Bone marrow (tissue), 2 donors: ENCODE results near the gene SRSF3.
"Not testable (repeated sequence)": the region's sequence is repeated elsewhere in the genome, so short reads cannot be mapped to it uniquely, and the experiment has no call there.

Experiments
- DNase-seq, 2 donors: peaks; one replicate each; lab custom pipeline; 2025; lab: John Stamatoyannopoulos, UW

The SRSF3 gene

DNA sequence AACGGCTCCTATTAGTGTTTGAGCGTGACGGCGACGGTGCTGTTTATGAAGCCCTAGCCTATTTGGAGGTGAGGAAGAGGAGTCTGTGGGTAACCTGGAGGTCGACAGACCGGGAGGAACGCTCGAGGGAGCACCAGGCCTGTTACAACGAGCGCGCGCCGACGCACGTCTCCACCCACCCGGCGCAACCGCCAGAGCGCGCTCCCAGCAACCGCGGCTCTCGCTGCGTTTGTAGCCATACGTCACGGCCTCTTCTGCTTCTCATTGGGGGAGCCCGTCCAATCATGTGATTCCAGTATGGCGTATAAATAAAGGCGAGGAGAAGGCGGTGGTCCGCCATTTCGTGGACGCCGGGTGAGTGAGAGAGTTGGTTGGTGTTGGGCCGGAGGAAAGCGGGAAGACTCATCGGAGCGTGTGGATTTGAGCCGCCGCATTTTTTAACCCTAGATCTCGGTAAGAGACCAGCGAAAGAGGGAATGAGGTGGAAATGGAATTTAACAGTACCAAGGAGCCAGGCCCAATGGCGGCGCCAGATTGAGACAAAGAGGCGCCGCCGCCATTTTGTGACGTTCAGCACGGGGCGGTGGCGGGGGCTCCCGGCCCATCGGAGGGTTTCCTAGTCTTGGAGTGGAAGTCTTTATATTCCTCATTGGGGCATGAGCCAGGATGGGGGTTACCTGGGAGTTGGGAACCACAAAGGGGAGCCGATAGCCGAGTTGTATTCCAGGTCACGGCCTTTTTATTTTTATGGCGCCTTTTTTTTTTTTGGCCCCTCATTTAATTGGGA is at the start of gene SRSF3:
TSS of gene SRSF3 (plus strand) at position 334 of the 787 bp plus-strand sequence. CDS start 2,401 bp downstream, outside the sequence.
- DNase-seq = peak; percentile 88 to 99

DNA sequence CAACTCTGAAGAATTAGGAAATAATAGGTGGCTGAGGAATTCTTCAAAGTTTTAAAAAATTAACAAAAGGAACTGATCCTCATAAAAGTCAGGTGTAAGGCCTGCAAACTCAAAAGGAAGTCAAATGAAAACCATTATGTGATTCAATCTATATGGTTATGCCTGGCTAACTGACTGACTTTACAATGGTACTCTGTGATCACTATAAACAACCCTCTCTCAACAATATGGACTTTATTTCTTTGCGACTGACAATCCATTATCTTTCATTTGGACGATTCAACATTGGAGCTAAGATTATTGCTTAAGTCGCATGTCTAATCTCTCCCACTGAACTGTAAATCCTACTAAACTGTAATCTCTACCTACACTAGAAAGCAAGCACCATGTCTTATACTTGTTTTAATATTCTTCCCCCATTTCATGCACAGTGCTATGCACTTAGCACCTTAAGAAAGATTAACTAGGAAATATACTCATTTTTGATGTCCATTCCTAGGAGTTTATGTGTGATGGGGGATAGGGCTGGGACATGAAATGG is 48.3 kb upstream of the SRSF3 start:
- DNase-seq = no peak

DNA sequence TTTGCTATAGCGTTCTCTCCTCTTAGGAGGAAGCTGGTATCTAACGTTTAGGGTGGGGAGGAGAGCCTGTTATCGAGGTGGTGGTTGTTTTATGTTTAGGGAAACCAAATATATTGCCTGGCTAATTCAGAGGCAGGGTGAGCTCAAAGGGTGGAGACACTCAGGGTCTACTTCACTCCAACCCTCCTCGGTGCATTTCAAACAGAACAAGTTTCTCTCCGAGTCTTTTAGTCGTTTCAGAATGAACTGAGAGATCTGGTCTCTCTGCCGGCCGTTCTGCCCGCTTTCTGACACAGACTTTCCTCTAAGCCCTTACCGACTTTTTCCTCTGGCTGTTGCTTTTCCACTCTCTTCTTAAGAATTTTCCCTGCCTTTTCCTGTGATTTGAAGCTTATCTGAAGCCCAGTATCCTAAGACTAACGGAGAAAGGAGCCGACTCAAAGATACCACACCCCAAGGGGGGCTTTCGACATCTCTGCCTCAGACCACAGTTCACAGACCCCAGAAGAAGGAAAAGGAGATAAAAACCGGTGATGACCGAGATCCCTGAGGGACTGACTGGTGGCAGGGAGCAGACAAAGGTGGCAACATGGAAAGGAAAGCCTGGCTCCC is 47.7 kb upstream of the SRSF3 start:
- DNase-seq = no peak

DNA sequence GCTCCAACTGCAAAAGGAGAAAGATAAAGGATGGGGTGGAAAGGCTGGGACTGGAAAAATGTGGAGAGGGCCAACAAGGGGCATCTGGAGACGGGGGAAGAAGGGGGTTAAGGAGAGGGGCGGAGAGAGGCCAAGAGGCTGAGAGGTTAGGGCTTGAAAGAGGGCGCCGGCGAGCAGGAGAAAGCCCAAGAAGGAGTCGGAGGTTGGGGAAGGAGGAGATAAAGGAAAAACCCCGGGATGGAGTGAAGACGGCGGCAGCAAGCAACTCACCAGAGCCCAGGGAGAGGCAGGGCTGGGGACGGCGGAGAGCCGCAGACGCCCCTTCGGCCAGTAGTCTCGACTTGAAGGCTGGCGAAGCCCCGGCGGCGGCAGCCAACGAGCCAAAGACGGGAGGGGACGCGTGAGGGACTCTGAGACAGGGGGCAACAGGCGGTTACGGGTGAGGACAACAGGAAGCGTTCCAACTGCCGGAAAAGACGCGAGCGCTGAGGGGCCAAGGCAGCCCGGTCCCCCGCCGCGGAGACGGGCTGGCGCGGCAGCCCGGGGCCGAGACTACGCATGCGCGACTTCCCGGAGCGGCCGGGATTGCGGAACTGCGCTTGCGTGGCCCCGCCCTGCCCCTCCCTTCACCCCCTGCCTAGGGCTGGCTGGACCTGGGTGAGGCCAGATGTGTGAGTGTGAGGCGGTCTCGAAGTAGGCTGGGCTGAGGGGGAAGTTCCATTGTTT is 47.1 kb upstream of the SRSF3 start, which contains the start of gene STK38:
TSS of gene STK38 (minus strand) at position 560 of the 726 bp plus-strand sequence. CDS start 7,277 bp downstream, outside the sequence.
- peak; percentile 88 to 90 for DNase-seq

DNA sequence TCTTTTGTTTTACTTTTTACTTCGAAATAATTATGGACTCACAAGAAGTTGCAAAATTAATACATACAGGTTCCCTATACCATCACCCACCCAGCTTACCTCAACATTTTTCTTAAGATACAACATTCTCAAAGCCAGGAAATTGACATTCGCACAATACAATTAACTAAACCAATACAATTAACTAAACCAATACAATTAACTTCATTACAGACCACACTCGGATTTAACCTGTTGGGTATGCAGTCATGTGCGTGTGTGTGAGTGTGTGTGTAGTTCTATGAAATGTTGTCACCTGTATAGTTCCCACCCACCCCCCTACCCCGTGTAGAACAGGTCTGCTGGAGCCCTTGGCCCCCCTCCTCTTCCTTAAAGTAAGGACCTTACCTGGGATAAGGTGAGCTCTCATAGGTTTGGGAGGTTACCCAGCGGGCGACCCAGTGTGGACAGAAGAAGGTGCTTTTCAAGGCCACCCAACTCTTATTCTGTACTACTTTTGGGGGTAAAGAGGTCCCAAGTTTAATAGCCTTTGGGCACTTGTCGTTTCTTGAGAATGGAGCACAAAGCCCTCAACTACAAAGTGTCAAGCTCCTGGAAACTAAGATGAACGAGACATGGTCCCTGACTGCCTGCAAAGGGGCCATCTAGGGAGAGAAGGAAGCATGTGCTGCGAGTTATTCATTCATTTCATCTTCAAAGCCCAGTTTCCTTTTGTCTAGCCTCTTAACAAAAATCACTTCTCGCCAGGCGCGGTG is 46.3 kb upstream of the SRSF3 start:
- no peak for DNase-seq

DNA sequence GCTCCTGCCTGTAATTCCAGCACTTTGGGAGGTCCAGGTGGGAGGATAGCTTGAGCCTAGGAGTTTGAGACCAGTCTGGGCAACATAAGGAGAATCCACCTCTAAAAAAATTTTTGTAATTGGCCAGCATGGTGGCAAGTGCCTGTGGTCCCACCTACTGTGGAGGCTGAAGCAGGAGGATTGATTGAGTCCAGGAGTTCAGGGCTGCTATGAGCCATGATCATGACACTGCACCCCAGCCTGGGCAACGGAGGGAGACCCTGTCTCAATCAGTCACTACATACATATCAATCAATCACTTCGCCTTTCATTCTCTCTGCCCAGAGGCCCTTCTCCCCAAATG is 45.8 kb upstream of the SRSF3 start:
- no peak for DNase-seq

DNA sequence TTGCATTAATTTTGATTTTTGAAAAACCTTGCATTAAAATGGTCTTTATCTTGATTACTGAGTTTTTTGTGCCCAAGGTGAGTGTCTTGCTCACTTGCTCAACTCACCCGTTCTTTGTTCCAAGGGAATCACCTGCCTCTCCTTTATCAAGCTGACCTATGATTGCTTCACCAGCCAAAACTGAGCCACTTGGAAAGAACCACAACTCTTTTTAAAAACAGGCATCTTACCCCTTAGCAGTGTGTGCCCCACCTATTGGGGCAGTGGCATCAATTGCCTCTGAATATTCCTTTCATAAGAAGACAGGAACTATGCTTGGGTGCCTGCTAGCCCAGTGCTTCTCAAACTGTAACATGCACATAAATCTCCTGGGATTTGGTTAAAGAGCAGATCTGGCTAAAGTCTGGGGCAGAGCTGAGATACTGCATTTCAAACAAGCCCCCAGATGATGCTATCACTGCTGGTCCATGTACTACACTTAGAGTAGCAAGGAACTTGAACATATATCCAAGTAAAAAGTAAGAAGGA is 43.6 kb upstream of the SRSF3 start:
- DNase-seq = no peak

DNA sequence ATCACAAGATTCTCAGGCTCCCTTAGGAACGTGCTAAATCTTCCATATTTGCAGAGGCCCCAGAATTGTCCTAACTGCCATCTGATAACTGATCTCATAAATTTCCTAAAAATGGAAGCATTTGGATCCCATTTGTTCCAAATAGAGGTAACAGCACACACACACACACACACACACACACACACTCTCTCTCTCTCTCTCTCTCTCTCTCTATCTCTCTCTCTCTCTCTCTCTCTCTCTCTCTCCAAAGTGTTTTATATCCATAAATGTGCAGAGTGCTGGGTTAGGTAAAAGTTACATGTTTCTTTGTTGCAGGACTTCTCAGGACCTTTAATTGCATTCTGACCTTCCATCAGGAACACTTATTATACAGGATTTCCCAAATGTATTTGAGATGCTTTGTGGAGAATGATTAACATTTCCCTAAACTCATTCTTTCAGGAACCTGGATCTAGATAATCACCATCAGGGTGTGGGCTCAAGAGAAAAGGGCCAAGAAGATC is 38.4 kb upstream of the SRSF3 start:
- DNase-seq = no peak

DNA sequence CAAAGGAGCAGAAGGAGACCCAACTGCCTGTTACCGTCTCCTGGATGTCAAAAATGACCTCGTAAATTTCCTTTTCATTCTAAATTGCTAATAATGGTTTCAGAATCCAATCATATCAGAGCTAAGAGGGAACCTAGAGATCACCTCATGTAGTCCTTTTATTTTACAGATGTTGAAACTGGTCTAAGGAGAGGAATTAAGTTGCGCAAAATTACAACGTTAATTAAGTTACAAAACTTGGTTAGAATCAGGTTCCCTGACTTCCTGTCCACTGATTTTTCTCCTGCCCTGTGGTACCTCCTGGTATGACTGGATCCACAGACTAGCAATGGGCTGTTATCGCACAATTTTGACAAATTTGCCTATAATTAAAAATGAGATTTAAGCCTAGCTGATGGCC is 37.9 kb upstream of the SRSF3 start:
- DNase-seq = no peak

DNA sequence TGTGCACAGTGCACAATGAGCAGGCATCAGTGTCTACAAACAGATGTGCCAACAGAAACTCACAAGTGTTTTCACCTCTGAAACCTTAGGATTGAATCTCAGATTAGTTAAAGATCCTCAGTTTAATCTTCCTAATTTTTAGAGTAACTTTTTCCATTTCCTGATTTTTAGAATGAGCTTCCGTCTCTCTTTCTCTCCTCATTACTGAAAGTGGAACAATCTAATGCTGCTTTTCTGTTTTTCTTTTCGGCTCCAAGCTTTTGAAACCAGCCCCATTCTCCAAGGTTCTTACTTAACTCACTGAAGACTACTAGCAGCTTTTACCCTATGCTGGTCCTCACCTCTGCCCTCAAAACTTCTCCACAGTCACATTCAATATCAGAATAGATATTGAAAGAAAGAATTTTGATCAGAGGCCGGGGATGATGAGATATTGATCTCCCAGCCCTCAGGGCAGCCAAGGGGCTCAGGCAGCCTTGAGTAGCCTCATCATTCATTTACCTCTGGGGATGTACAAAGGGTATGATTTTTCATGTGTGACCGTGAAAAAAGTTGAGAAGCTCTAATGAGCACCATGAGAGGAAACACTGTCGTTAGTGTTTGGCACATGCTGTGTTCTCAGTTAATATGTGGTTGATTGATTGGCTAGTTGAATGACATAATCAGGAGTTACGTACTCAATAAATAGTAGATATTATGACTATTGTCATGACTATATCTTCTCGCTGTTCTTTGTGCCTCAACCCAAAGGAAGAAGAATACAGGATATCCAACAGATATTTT is 35.0 kb upstream of the SRSF3 start:
- no peak for DNase-seq

DNA sequence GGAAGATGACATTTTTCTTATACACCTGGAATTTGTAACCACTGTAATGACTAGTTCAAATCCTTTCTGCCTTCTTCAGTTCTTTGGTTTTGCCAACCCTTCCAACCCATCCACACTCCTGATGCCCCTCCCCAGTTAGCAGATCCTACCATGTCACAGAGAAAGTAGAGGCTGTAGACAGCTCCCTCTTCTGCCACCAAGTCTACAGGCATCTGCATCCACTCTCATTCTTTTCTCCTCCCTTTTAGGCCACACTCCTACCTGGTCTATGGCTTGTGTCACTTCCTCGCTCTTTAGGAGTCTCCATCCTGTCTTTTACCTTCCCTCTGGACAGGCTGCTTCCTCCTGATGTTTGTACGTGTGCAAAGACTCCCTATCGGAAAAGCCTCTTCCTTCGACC is 33.3 kb upstream of the SRSF3 start:
- DNase-seq = no peak

DNA sequence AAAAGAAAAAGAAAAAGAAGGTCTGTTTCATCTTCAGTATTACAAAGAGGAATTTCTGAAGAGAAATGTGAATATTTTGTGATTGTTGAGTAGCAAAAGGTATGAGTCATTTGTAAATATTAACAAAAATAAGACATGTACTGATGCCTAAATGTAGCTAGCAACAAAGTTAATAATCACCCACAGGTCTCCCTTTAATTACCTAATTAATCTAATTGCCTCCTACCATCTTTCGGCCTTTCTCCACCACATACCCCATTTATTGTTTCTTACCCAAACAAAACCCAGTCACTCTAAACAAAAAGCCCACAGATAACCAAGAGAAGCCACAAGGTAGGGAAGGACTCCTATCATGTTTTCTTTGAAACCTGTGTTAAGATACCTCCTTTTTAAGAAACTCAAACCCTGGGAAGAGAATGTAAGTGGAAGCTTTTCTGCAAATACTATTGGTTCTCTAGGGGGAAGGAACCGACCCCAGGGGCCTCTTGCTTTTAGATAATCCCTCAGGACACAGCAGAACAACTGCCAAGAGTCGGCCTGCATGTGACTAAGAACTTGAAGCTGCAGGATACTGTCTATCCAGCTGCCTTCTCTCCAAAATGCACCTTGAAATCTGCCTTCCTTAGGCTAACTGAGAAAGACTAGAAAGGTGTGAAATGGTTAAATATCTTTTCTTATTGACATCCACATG is 30.8 kb upstream of the SRSF3 start:
- DNase-seq = no peak

DNA sequence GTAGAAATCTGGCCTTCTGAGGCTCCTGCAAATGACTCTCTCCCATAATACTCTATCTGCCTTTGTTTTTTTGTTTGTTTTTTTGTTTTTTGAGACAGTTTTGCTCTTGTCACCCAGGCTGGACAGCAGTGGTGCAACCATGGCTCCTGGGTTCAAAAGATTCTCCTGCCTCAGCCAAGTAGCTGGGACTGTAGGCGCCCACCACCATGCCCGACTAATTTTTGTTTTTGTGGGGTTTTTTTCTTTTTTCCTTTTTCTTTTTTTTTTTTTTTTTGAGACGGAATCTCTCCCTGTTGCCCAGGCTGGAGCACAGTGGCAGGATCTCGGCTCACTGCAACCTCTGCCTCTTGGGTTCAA is 30.3 kb upstream of the SRSF3 start:
- no peak for DNase-seq

DNA sequence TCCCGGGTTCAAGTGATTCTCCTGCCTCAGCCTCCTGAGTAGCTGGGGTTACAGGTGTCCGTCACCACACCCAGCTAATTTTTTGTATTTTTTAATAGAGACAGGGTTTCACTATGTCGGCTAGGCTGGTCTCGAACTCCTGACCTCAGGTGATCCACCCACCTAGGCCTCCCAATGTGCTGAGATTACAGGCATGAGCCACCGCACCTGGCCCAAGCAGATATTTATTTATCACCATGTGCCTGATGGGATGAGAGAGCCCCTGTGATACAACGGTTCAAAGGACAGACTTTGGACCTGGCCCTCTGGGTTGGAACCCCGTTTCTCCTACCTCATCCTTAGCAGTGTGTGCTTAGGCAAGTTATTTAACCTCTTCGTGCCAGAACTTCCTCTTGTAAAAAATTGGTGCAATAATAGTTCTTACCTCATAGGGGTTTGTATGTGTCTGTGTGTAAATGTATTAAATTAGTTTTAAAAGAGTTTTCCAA is 27.7 kb upstream of the SRSF3 start:
- DNase-seq = no peak

DNA sequence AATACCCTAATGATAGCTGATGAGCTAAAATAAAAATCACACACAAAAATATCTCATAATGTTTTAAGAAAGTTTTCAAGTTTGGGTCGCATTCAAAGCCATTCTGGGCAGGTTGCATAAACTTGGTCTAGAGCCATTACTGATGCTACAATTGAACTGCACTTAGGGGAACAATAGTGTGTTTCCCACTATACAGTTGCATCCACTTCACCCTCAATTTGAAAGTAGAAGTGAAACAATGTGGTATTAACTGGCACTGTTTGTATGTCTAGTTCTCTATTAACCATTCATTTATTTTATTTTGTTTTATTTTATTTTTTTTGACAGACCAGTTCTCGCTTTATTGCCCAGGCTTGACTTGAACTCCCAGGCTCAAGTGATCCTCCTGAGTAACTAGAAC is 23.9 kb upstream of the SRSF3 start:
- DNase-seq = no peak

DNA sequence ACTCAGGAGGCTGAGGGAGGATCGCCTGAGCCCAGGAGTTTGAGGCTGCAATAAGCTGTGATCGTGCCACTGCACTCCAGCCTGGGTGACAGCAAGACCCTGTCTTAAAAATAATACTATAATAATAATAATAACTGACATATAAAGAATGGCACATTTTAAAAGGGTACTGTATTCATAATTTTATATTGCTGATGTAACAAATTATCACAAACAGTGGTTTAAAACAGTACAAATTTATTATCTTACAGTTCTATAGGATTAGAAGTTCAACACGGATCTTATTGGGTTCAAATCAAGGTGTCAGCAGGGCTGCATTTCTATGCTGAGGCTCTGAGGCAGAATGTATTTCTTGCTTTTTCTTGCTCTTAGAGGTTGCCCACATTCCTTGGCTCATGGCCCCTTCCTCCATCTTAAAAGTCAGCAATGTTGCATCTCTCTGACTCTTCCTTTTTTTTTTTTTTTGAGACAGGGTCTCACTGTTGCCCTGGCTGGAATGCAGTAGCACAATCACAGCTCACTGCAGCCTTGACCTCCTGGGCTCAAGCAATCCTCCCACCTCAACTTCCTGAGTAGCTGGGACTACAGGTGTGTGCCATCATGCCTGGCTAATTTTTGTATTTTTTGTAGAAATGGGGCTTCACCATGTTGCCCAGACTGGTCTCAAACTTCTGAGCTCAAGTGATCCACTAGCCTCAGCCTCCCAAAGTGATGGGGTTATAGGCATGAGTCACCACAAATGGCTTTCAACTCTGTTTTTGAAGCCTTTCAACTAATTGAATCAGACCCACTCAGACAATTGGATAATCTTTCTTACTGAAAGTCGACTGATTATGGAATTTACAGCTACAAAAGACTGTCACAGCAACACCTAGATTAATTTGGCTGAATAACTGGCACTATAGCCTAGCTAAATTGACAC is 22.8 kb upstream of the SRSF3 start:
- DNase-seq = no peak

DNA sequence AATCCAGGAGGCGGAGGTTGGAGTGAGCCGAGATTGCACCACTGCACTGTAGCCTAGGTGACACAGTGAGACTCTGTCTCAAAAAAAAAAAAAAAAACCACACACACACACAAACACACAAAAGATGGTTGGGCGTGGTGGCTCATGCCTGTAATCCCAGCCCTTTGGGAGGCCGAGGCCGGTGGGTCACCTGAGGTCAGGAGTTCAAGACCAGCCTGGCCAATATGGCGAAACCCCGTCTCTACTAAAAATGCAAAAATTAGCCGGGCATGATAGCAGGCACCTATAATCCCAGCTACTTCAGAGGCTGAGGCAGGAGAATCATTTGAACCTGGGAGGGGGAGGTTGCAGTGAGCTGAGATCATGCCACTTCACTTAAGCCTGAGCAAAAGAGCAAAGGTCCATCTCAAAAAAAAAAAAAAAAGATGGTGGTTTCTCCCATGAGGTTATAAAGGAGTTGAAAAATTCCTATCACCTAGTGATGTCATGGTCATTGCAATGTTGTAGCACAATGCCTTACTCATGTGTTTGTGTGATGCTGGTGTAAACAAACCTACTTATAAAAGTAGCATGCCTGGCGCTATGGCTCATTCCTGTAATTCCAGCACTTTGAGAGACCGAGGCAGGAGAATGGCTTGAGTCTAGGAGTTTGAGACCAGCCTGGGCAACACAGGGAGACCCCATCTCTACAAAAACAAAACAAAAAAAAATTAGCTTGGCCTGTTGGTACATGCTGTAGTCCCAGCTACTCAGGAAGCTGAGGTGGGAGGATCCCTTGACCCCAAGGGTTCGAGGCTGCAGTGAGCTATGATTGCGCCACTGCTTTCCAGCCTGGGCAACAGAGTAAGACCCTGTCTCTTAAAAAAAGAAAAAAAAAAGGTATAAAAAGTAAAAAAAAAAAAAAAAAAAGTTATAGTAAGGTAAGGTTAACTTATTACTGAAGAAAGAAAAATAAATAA is 21.5 kb upstream of the SRSF3 start:
- DNase-seq = not testable (repeated sequence)

DNA sequence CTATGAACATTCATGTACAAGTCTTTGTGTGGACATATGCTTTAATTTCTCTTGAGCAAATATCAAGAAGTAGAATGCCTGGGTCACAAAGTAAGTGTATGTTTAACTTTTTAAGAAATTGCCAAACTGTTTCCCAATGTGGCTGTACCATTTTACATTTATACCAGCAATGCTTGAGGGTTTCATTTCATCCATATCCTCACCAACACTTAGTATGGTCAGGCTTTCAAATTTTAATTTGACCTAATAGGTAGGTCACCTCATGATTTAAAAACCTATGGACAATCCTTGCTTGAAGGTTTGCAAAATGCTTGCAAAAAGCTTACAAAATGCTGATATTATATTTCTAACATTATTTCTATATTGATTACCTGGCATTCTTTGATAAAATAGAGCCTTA is 19.5 kb upstream of the SRSF3 start:
- no peak for DNase-seq
